Fibroblast of lung (primary cell): ENCODE results near the gene TPM4.
"Not testable (repeated sequence)": the region's sequence is repeated elsewhere in the genome, so short reads cannot be mapped to it uniquely, and the experiment has no call there.

ENCODE experiments used
- CTCF ChIP-seq, 2 donors: IDR thresholded peaks in 1 of 2; conservative IDR thresholded peaks in 1 of 2; 1 replicate in 1 of 2; 2 replicates in 1 of 2; pipeline ENCODE4 v1.5.1; 2011 to 2012; ENCODE audit warnings: low read length in 2 of 2, control low read depth in 1 of 2, inconsistent platforms in 1 of 2, low read depth in 1 of 2, mild to moderate bottlenecking in 1 of 2
- EZH2 ChIP-seq: IDR thresholded peaks from 2 replicates; pipeline ENCODE4 v1.5.1; 2012; ENCODE audit warnings: low read length, control low read depth, mild to moderate bottlenecking; ENCODE audit errors: missing control alignments

GRCh38 chr19:16087404-16087803 is 11.1 kb downstream of the TPM4 start:
- not testable (repeated sequence) for TF ChIP-seq EZH2; CTCF (conservative IDR thresholded peaks at IDR 0.05 in 1 of 2, IDR thresholded peaks at IDR 0.05 in 1 of 2; ENCODE audit: low read depth in 1 of 2, low read length in 2 of 2)
